Uterus (tissue), 2 donors: ENCODE measurements around the gene BMERB1.

Experiments used
- POLR2A ChIP-seq, 2 donors: fragments of 450-650 bp; IDR thresholded peaks; one replicate each; pipeline ENCODE4 v1.6.1; 2016; ENCODE audit warnings: antibody characterized with exemption in 2 of 2, mild to moderate bottlenecking in 1 of 2, moderate library complexity in 1 of 2
- TF ChIP-seq, protein P1 (sequence below), 4 experiments: fragments of 200-600 bp in 2 of 4; fragments of 450-650 bp in 2 of 4; sonication (generic) in 2 of 4; IDR thresholded peaks; one replicate each; pipeline ENCODE4 v1.5.1; 2016 to 2019; ENCODE audit warnings: antibody characterized with exemption in 4 of 4, mild to moderate bottlenecking in 2 of 4, moderate library complexity in 1 of 4

DNA sequence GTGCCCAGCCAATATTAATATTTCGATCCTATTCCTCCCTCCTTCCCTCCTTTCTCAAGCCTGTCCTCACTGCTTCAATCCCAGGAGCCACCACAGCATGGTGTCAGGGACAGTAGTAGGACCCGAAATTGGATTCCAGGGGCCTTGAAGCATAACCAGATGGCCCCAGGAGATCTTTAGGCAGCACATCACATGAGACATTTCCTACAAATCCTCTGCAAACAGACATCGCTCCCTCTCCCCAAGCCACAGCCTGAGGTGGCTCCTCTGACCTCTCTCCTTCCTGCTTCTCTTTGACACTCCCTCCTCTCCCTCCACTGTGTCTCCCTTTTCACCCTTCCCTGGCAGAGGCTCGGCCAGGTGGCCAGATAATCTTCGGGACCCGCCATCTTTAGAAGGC lies 76.6 kb downstream of the BMERB1 start:
- no peak for TF ChIP-seq POLR2A (IDR thresholded peaks at IDR 0.05)
- TF ChIP-seq, protein P1, sequence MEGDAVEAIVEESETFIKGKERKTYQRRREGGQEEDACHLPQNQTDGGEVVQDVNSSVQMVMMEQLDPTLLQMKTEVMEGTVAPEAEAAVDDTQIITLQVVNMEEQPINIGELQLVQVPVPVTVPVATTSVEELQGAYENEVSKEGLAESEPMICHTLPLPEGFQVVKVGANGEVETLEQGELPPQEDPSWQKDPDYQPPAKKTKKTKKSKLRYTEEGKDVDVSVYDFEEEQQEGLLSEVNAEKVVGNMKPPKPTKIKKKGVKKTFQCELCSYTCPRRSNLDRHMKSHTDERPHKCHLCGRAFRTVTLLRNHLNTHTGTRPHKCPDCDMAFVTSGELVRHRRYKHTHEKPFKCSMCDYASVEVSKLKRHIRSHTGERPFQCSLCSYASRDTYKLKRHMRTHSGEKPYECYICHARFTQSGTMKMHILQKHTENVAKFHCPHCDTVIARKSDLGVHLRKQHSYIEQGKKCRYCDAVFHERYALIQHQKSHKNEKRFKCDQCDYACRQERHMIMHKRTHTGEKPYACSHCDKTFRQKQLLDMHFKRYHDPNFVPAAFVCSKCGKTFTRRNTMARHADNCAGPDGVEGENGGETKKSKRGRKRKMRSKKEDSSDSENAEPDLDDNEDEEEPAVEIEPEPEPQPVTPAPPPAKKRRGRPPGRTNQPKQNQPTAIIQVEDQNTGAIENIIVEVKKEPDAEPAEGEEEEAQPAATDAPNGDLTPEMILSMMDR (IDR thresholded peaks at IDR 0.05) = no peak
